GM12801 (cell line): ENCODE data around the gene LRRC4C.

Experiments used
- TF ChIP-seq, protein P1 (sequence below): IDR thresholded peaks from one replicate; pipeline ENCODE4 v1.5.1; 2011; ENCODE audit warnings: control low read depth; ENCODE audit not compliant: insufficient read length; ENCODE audit errors: extremely low read depth

LRRC4C gene

DNA sequence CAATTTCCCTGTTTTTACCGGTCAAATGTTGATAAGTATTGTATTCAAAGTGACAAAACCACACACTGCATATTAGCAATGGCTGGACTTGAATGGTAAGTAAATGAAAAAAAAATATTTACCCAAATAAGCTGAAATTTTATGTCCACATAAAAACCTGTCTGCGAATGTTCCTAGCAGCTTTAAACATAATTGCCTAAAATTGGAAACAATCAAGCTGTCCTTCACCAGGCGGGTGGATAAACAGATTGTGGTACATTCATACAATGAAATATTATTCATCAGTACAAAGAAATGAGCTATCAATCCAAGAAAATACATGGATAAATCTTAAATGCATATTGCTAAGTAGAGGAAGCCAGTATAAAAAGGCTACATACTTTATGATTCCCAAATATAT lies 1067.8 kb downstream of the LRRC4C start:
- TF ChIP-seq, protein P1, sequence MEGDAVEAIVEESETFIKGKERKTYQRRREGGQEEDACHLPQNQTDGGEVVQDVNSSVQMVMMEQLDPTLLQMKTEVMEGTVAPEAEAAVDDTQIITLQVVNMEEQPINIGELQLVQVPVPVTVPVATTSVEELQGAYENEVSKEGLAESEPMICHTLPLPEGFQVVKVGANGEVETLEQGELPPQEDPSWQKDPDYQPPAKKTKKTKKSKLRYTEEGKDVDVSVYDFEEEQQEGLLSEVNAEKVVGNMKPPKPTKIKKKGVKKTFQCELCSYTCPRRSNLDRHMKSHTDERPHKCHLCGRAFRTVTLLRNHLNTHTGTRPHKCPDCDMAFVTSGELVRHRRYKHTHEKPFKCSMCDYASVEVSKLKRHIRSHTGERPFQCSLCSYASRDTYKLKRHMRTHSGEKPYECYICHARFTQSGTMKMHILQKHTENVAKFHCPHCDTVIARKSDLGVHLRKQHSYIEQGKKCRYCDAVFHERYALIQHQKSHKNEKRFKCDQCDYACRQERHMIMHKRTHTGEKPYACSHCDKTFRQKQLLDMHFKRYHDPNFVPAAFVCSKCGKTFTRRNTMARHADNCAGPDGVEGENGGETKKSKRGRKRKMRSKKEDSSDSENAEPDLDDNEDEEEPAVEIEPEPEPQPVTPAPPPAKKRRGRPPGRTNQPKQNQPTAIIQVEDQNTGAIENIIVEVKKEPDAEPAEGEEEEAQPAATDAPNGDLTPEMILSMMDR, result no peak

DNA sequence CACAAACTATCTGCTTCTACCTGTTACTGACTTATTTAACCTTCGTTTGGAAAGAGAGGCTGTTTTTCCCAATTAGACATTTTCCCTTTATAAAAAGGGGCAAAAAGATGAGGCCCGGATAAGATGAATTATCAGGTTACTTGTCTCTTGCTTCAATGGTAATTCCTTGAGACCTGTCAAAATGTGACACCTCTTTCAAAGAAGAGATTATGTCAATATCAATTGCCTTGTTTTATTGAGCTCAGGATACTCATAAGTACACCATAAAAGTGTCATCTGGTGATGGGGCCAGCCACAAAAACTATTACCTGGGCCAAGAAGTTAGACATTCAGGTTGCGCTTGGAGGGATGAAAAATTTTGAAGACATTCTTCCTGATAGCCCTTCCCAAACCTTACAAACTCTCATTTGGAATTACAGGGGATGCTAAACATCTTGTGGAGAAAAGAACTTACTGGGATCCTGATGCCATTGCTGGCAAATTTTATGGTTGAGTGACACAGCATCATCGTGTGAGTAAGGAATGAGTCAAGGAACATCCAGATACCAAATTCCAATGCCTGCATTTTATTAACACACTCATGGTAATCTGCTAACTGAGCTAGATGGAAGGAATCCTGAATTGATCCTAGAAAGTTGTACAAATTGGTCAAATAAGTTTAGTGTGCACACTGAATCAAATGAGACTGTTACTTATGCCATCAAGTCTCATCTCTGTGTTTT lies 1071.2 kb downstream of the LRRC4C start:
- TF ChIP-seq, protein P1, result no peak

DNA sequence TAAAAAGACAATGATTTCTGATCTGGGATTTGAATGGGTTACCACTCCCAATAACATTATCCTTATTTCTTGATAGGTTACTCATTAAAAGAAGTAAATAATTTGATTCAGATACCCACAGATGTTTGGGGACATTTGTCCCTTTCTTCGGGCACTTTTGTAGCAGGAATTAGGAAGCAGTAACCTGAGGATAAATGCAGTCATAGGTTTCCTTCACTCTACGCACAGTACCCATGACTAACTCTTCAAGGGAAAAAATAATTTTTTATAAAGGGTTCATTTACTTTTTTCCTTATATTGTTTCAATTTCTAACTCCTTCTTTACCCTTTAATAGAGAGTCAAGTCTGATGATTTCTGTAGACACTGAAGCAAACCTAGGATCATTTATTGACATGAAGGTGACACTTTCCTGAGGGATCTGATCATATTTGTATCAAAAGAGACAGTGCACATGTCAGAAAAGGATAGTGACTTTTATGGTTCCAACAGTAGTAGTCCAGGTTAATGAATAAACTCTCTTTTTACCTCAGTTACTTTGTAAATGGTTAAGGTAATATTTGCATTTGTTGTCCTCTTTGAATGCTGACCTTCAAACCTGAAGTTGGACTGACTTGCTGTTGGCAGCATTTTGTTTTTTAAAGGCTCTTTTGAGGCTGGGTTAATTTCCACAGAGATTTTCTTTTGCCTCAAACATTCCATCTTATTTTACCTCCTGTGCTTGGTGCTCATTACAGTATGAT lies 1072.0 kb downstream of the LRRC4C start:
- TF ChIP-seq, protein P1, result no peak

DNA sequence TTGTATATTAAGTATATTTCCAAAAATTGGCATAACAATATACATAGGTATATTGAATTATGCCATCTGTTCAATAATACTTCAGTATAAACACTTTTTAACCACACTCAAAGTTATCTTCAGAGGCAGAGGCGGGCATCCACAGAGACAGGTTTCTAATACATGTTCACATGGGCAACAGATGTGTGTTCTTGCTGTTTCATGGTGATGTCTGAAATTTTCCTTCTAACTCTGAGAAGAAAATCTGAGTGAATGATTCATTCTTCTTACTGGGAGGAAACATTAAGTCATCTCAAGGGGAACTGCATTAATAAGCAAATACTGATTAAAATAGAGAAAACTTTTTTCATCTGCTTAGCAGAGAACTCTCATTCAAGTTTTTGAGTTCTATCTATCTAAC lies 1074.5 kb downstream of the LRRC4C start:
- TF ChIP-seq, protein P1, result no peak

DNA sequence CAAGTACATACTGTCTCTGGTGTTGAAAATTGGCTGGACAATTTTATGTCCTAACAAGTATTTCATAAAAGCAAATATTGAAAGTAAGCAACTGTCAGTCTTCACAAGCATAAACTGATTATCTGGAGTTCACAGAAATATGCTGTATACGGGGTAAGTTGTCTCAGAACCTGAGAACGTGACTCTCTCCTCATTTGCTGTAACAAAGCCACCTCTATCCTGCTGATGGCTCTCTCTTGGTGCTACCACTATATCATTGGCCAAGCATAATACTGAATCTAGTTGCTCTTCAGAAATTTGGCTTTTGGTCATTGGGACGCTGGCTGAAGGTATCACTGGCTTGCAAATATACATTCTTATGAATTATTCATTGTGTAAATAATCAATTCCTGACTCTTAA lies 1078.0 kb downstream of the LRRC4C start:
- TF ChIP-seq, protein P1, result no peak

DNA sequence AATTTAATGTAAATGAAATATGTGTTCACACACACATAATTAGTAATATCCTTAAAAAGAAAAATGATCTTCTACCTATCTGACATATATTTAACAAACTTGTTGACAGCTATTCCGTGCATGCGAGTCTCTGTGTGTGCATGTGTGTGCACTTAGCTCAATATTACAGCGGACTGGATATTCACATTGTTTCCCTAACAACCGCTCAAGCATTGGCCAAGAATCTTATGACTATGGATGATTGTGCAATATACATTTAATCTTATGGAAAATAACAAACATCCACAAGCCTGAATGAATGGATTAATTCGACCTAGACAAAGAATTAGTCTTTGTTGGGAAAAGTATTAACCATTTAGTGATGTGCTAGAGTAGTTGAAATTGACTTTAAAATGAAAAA lies 1078.6 kb downstream of the LRRC4C start:
- TF ChIP-seq, protein P1, result no peak

DNA sequence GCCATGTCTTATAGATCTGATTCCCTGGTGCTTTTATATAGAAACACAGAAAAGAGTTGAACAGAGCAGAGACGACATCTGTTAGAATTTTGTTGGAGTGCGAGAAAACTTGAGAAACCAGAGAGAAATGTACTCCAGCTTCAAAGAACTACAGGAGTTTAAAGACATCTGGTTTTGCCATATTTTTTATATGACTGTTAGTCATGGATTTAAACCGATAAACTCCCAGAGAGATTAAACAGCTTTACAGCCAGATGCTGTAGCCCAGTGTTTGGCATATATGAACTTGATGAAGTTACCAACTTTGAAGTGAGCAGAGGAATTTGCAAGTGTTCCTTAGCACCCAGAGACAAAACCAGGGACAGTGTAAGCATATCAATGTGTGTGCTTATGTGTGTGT lies 1083.1 kb downstream of the LRRC4C start:
- TF ChIP-seq, protein P1, result no peak
